HG03378 (cell line): ENCODE results near the gene ZNF723.
"Not testable (repeated sequence)": the region's sequence is repeated elsewhere in the genome, so short reads cannot be mapped to it uniquely, and the experiment has no call there.

Experiments used
- ATAC-seq: cut with Tn5 transposase; IDR thresholded peaks from one replicate; pipeline ENCODE4 v1.9.1; 2021; ENCODE audit warnings: mild to moderate bottlenecking, moderate library complexity; ENCODE audit not compliant: unreplicated experiment

Gene ZNF723

GRCh38 chr19:22832031-22832762 lies at the start of gene ZNF723:
Gene ZNF723, plus strand, starts transcription at chr19:22832291. Its CDS starts 89 bp downstream, at chr19:22832380.
- no peak for ATAC-seq

DNA sequence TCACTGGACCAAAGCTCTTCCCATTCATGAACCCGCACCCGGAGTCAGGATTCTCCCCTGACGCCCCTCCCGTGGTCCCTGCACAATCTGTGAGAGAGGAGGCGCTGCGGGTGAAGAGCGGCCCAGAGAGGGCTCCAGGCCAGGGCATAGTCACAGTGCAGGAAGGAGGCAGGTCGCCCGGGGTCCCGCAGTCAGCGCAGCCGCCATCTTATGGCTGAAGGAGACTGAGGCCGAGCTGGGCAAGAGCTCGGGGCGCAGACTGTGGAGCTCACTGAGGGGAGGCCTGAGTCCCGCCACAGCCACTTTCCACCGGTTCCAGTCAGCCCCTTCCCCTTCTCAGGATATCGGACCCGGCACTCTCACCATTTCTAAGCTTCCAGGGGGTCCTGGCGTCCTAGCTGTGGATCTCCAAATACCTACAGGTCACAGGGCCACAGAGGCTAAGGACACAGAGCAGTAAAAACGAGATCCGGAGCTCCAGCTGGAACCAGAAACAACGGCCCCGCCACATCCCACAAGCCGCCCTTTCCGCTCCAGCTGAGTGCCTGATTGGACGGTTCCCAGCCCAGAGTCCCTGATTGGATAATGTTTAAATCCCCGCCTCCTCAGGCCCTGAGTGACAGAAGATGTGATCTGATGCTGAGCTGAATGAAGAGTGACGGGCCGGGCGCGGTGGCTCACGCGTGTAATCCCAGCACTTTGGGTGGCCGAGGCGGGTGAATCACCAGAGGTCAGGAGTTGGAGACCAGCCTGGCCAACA lies 48.3 kb upstream of the ZNF723 start, which contains the start of gene ZNF99:
TSS of gene ZNF99 (minus strand) at position 501 of the 760 bp plus-strand sequence. CDS start at position 366, 135 bp downstream.
- no peak for ATAC-seq

- ATAC-seq, result not testable (repeated sequence)
These were observed 39.2 kb upstream of the ZNF723 start for GRCh38 chr19:22792863-22793262.

DNA sequence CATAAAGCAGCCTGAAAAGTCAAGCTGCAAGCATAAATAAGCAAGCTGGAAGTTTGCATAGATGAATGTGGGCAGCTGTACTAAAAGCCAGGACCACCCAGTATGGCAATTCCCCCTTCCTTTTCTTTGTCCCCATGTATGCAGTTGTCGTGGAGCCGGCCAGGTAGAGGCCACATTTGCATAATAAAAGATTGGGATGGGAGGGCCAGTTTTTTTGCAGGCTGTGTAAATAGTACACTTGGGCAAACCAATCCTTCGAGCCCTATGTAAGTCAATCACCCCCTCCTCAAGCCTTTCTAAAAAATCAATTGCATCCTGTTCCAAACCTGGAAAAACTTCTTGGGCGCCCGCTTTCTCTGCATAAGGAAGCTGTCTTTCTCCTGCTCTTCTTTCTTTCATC lies 35.1 kb upstream of the ZNF723 start:
- no peak for ATAC-seq

GRCh38 chr19:22806418-22806817 lies 25.7 kb upstream of the ZNF723 start:
- ATAC-seq, result no peak

DNA sequence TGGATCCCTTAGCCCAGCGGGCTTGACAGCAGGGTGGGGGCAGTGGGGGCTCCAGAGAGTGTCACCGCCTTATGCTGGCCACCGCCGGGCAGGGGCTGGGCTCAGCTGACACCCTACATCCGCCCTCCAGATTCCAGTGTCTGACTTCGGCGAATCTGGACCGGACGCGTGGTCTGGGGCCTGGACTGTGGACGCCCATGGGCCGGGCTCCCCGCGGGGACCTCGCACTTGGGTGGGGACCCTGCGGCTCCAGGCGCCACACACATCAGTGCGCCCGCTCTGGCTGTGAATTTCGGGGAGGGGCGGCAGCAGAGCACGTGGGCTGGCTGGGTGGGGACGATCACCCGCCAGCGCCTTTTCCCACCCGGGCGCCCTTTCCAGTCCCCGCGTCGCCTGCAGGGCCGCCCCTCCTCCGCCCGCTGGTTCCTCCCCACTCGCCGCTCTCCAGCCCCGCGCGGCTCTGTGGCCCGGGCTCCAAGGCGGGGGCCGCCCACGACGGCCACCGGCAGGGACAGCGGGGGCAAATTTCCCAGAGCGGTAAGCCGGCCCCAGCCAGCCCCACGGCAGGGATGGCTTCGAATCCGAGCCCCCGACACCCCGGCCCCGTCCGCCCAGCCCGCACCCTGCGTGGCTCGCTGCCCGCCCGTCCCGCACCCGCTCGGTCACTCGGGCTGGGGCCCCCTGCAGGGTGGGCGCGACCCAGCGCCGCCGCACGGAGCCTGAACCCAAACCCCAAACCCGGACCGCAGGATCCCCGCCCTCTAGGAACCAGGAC lies 24.8 kb upstream of the ZNF723 start:
- no peak for ATAC-seq

- no peak for ATAC-seq
These were observed 18.0 kb upstream of the ZNF723 start for GRCh38 chr19:22814124-22814523.

DNA sequence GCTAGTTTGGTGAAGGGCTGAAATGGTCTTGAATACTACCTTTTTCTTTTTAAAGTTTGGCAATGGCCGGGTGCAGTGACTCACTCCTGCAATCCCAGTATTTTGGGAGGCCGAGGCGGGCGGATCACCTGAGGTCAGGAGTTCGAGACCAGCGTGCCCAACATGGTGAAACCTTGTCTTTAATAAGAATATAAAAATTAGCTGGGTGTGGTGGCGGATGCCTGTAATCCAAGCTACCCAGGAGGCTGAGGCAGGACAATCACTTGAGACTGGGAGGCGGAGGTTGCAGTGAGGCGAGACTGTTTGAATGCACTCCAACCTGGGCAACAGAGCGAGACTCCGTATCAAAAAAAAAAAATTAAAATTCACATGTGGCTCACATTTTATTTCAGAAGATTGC lies 880 bp upstream of the ZNF723 start:
- no peak for ATAC-seq

DNA sequence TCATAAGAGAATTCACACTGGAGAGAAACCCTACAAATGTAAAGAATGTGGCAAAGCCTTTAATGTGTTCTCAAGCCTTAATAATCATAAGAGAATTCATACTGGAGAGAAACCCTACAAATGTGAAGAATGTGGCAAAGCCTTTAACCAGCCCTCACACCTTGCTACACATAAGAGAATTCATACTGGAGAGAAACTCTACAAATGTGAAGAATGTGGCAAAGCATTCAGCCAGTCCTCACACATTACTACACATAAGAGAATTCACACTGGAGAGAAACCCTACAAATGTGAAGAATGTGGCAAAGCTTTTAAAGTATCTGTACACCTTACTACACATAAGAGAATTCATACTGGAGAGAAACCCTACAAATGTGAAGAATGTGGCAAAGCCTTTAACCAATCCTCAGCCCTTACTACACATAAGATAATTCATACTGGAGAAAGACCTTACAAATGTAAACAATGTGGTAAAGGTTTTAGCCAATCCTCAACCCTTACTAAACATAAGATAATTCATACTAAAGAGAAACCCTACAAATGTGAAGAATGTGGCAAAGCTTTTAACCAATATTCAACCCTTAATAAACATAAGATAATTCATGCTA lies 25.7 kb downstream of the ZNF723 start:
- not testable (repeated sequence) for ATAC-seq

DNA sequence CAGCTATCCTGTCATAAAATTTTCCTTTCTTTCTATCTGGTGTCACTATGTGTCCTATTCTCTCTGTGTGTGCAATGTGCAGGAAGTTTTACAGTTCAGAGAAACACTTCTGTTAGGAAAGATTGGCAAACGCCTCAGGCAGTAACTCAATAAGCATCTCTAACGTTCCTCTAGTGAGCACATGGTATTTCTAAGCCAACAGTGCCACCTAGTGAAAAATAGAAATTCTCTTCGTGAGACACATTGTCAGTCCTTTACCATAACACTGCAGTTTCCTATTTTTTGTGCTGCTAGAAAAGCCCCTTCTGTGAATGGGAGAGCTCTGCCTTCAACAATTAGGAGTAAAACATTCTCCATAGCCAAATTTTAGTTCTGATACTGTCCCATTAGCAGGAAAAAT lies 50.7 kb downstream of the ZNF723 start:
- ATAC-seq, result no peak

- no peak for ATAC-seq
These were observed 61.8 kb downstream of the ZNF723 start for GRCh38 chr19:22893855-22894270.

DNA sequence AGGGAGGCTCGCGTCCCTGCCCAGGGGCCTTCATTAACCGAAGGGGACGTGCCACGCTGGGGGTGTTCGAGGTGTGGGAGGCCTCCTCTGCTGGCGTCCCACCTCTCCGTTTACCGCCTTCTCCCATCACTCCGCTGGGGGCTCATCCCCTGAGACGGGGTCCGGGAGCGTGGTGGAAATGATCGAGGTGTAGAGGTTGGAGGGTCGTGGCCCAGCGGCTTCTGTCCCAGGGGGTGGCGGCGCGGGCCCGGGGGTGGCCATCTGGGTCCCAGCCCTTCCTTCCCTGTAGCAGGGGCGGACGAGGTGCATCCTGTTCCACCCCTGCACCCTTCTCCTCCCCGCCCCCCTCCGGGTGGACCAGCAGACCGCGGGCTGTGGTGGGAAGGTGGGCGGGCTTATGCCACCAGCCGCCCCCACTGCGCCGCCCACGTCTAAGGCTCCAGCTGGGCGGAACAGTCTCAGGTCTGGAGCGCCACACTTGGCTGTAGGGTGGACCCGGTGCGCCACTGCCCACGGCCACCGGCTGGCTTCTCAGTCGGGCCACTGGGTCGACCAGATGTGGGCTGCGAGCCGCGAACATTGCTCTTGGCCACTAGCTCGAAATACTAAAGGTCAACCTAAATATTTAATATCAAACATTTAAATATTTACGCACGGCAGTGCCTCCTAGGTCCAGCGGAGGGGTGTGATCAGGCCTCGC lies 69.5 kb downstream of the ZNF723 start:
- ATAC-seq, result no peak
